Natural killer cell (primary cell): ENCODE data around the gene TXNRD3. TPM values are rescaled to one million over a fixed set of nuclear protein-coding genes. Genes with fewer than 3 reads are reported as not detected.

ENCODE experiments used
- ATAC-seq, 3 donors: fragments of 150-1000 bp in 2 of 3; fragments of 200-7000 bp in 1 of 3; cut with Tn5 transposase; 1 replicate in 1 of 3; 2 replicates in 2 of 3; pipeline ENCODE4 v1.10.0; 2021; ENCODE audit warnings: mild to moderate bottlenecking in 2 of 3, moderate library complexity in 2 of 3
- DNase-seq, 2 donors: peaks; one replicate each; pipeline versions ENCODE4 v3.0.0 to v3.0.0-alpha.2; 2013 to 2021; ENCODE audit warnings: mixed read lengths in 1 of 2
- H3K27ac ChIP-seq: one replicate; pipeline ENCODE4 v1.5.1; 2013; ENCODE audit warnings: mild to moderate bottlenecking, low read length
- H3K27me3 ChIP-seq: one replicate; pipeline ENCODE4 v1.6.1; 2013; ENCODE audit warnings: low read length; ENCODE audit not compliant: control insufficient read depth, insufficient read depth
- H3K36me3 ChIP-seq: one replicate; pipeline ENCODE4 v1.6.1; 2013; ENCODE audit warnings: low read length; ENCODE audit not compliant: control insufficient read depth, insufficient read depth
- H3K4me1 ChIP-seq: one replicate; pipeline ENCODE4 v1.6.1; 2013; ENCODE audit warnings: low read length; ENCODE audit not compliant: control insufficient read depth, insufficient read depth
- H3K4me3 ChIP-seq: one replicate; pipeline ENCODE4 v1.5.1; 2013; ENCODE audit warnings: low read length
- H3K9me3 ChIP-seq: one replicate; pipeline ENCODE4 v1.6.1; 2013; ENCODE audit warnings: low read length; ENCODE audit not compliant: control insufficient read depth, insufficient read depth
- H3K27ac Mint-ChIP-seq, 2 donors: one replicate each; pipeline ENCODE4 v1.8.0; 2022; ENCODE audit warnings: mild to moderate bottlenecking in 2 of 2, mixed read lengths in 2 of 2, moderate library complexity in 1 of 2
- H3K27me3 Mint-ChIP-seq, 2 donors: one replicate each; pipeline ENCODE4 v1.8.0; 2022; ENCODE audit warnings: low read depth in 2 of 2, mixed read lengths in 2 of 2
- H3K36me3 Mint-ChIP-seq: one replicate; pipeline ENCODE4 v1.8.0; 2022; ENCODE audit warnings: mixed read lengths
- H3K4me1 Mint-ChIP-seq, 2 donors: one replicate each; pipeline ENCODE4 v1.8.0; 2022; ENCODE audit warnings: mixed read lengths in 2 of 2
- H3K4me3 Mint-ChIP-seq: one replicate; pipeline ENCODE4 v1.8.0; 2022; ENCODE audit warnings: mild to moderate bottlenecking, moderate library complexity, mixed read lengths
- H3K9me3 Mint-ChIP-seq, 2 donors: one replicate each; pipeline ENCODE4 v1.8.0; 2022; ENCODE audit warnings: mixed read lengths in 2 of 2
- WGBS: methylation state at CpG from one replicate; pipeline ENCODE4 v1.1.7; 2013; ENCODE audit warnings: missing lambda C conversion rate; ENCODE audit not compliant: insufficient coverage; 5-methylcytosine and 5-hydroxymethylcytosine counted together
- intact Hi-C: fragments of 100-400 bp; cut with micrococcal nuclease; formaldehyde crosslinking; loops from one replicate; pipeline ENCODE4 v1.14.2; 2022
- total RNA-seq, 4 donors: library from RNA; stranded (reverse); fragments of 120-200 nt in 1 of 4; gene quantifications; one replicate each; pipeline versions ENCODE4 v1.2.3 to v1.2.4, GENCODE V29; 2013 to 2022
- TF ChIP-seq, protein P1 (sequence below): fragments of 200-600 bp; IDR thresholded peaks from one replicate; pipeline ENCODE4 v1.8.0; 2022; ENCODE audit warnings: antibody characterized with exemption

TXNRD3 gene
- total RNA-seq, 3 donors from 2014 or later (not counting 1 experiment from before 2014, with no cell fraction given), result 0.77 to 1.1 (median 0.80) TPM

DNA sequence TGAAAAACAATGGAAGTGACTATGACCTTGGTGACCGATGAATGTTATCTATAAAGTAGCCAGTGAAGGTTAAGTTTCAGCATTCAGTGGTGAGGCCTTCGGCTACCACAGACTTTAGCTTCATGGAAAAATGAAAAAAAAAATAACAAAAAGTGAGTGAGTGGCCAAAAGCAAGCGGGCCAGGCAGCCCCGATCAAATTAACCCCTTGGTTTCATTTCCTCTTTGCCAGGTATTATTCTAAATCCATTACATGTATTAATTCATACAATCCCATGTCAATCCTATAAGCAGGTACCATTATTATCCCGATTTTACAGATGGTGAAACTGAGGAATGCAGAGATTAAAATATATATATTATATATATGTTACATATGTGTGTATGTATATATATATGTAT, 28.1 kb upstream of the TXNRD3 start:
- H3K36me3 Mint-ChIP-seq, result no peaks in the 10 kb centered on the region
- Histone ChIP-seq H3K4me3 (no peak overlapping the region), H3K4me1 (peaks cover 10% of the 10 kb centered on the region), H3K9me3 (no peaks in the 10 kb centered on the region), H3K27ac (no peak overlapping the region), H3K27me3 (peaks cover 11% of the 10 kb centered on the region), H3K36me3 (no peaks in the 10 kb centered on the region)
- H3K4me1 Mint-ChIP-seq, result peaks cover 7% of the 10 kb centered on the region in 2 donors
- ATAC-seq (no peak), DNase-seq (no peak)
- intact Hi-C loops, result no loop called here
- TF ChIP-seq, protein P1, sequence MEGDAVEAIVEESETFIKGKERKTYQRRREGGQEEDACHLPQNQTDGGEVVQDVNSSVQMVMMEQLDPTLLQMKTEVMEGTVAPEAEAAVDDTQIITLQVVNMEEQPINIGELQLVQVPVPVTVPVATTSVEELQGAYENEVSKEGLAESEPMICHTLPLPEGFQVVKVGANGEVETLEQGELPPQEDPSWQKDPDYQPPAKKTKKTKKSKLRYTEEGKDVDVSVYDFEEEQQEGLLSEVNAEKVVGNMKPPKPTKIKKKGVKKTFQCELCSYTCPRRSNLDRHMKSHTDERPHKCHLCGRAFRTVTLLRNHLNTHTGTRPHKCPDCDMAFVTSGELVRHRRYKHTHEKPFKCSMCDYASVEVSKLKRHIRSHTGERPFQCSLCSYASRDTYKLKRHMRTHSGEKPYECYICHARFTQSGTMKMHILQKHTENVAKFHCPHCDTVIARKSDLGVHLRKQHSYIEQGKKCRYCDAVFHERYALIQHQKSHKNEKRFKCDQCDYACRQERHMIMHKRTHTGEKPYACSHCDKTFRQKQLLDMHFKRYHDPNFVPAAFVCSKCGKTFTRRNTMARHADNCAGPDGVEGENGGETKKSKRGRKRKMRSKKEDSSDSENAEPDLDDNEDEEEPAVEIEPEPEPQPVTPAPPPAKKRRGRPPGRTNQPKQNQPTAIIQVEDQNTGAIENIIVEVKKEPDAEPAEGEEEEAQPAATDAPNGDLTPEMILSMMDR, result no peak
- 61% methylated on average over 4 of the region's 5 CpGs for WGBS
- peaks cover 16 to 21% of the 10 kb centered on the region in 2 donors for H3K27me3 Mint-ChIP-seq
- no peak overlapping the region for H3K4me3 Mint-ChIP-seq
- no peaks in the 10 kb centered on the region for H3K9me3 Mint-ChIP-seq
- H3K27ac Mint-ChIP-seq, result no peak overlapping the region

DNA sequence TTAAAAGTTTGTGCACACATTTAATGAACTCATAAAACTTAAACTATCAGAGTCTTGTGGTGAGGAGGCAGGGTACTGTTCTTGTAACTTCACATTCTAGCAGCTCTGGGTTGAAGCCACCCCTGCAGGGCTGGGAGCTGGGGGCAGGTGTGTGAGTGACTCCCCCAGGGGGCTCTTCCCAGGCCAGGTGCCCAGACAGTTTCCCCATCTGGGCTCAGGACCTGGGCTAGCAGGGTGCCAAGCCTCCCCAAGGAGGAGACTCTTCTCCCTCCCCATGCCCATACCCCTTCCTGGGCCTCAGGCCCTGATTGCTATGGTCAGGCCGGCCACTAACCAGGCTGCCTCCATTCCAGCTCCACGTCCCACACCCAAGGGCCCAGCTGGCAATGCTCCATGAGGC, 27.1 kb upstream of the TXNRD3 start:
- H3K27ac Mint-ChIP-seq, result no peak overlapping the region
- WGBS, result 91% methylated on average over 2 of the region's 2 CpGs
- no peak overlapping the region for H3K27ac ChIP-seq
- intact Hi-C loops, result no loop called here
- DNase-seq (no peak), ATAC-seq (no peak)
- no peaks in the 10 kb centered on the region for H3K36me3 ChIP-seq
- no peak overlapping the region for H3K4me3 Mint-ChIP-seq
- peaks cover 10% of the 10 kb centered on the region for H3K4me1 ChIP-seq
- no peaks in the 10 kb centered on the region for H3K9me3 ChIP-seq
- H3K27me3 ChIP-seq, result peaks cover 11% of the 10 kb centered on the region
- H3K4me1 Mint-ChIP-seq, result peaks cover 7% of the 10 kb centered on the region in 2 donors
- H3K27me3 Mint-ChIP-seq, result peaks cover 16 to 28% of the 10 kb centered on the region in 2 donors
- no peak overlapping the region for H3K4me3 ChIP-seq
- no peaks in the 10 kb centered on the region for H3K9me3 Mint-ChIP-seq
- TF ChIP-seq, protein P1, result no peak
- no peaks in the 10 kb centered on the region for H3K36me3 Mint-ChIP-seq

DNA sequence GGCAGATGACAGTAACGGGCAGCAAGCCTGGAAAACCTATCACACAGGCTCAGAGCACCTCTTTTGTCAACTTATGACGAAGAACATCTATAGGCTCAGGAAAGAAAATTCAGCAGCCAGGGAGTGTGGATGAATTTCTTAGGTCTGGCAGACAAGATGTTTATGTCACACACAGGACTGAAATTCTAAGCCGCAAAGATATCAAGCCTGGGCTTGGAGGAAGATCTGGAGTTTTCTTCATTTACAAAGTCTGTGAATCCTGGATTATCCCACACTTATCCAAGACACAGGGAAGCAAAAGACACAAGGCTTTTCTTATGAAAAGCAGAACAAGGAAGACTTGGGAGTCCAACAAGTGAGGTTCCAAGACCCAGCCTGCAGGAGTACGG, 25.7 kb upstream of the TXNRD3 start:
- Mint-ChIP-seq H3K27me3 (peaks cover 22 to 40% of the 10 kb centered on the region in 2 donors), H3K36me3 (no peaks in the 10 kb centered on the region), H3K4me3 (no peak overlapping the region), H3K27ac (no peak overlapping the region), H3K9me3 (no peaks in the 10 kb centered on the region), H3K4me1 (peaks cover 7% of the 10 kb centered on the region in 2 donors)
- TF ChIP-seq, protein P1, result no peak
- 90% methylated on average over 4 of the region's 4 CpGs for WGBS
- no peak for DNase-seq
- Histone ChIP-seq H3K27me3 (peaks cover 11% of the 10 kb centered on the region), H3K9me3 (no peaks in the 10 kb centered on the region), H3K4me1 (peaks cover 10% of the 10 kb centered on the region), H3K27ac (no peak overlapping the region), H3K36me3 (no peaks in the 10 kb centered on the region), H3K4me3 (no peak overlapping the region)
- ATAC-seq, result no peak
- intact Hi-C loops, result no loop called here
